Brain pericyte (primary cell): ENCODE results near the gene ACTC1.

ENCODE experiments used
- DNase-seq: peaks from one replicate; pipeline ENCODE4 v3.0.0-alpha.2; 2012; ENCODE audit warnings: low read depth, low spot score

ACTC1 gene

GRCh38 chr15:34759992-34760391, 35.4 kb downstream of the ACTC1 start:
- DNase-seq: no peak

- DNase-seq: no peak
Measured at GRCh38 chr15:34759347-34759746, 36.0 kb downstream of the ACTC1 start.

GRCh38 chr15:34757262-34757661, 38.1 kb downstream of the ACTC1 start:
- DNase-seq: no peak

- no peak for DNase-seq
Measured at GRCh38 chr15:34755419-34755773, 40.0 kb downstream of the ACTC1 start.

GRCh38 chr15:34754674-34755418, 40.5 kb downstream of the ACTC1 start, which contains the start of gene GJD2:
Gene GJD2 (minus strand): TSS chr15:34754998. CDS start chr15:34754488, 510 bp downstream.
- no peak for DNase-seq

GRCh38 chr15:34754171-34754601, 41.2 kb downstream of the ACTC1 start:
- no peak for DNase-seq

- no peak for DNase-seq
Measured at GRCh38 chr15:34753236-34753894, 42.0 kb downstream of the ACTC1 start.

GRCh38 chr15:34749691-34750090, 45.7 kb downstream of the ACTC1 start:
- DNase-seq: no peak
